AG10803 (cell line): ENCODE results near the gene DLG2.

Experiments used
- DNase-seq: peaks from one replicate; pipeline ENCODE4 v3.0.0; 2010; ENCODE audit warnings: low read depth
- H3K4me3 ChIP-seq: 2 replicates; pipeline ENCODE4 v1.5.1; 2011; ENCODE audit warnings: mild to moderate bottlenecking, low read length, control low read depth
- CTCF ChIP-seq: conservative IDR thresholded peaks from 2 replicates; pipeline ENCODE4 v1.5.1; 2011; ENCODE audit warnings: mild to moderate bottlenecking, low read length, control low read depth, inconsistent platforms

DLG2 gene

GRCh38 chr11:84884836-84885235 is 742.3 kb downstream of the DLG2 start:
- no peak for DNase-seq
- H3K4me3 ChIP-seq: no peak overlapping the region
- TF ChIP-seq CTCF: no peak

GRCh38 chr11:84882056-84882455 is 745.1 kb downstream of the DLG2 start:
- no peak for TF ChIP-seq CTCF
- no peak for DNase-seq
- no peak overlapping the region for H3K4me3 ChIP-seq

GRCh38 chr11:84871116-84871515 is 756.0 kb downstream of the DLG2 start:
- DNase-seq: no peak
- TF ChIP-seq CTCF: no peak
- no peak overlapping the region for H3K4me3 ChIP-seq

- DNase-seq: no peak
- no peak overlapping the region for H3K4me3 ChIP-seq
- no peak for TF ChIP-seq CTCF
Observed at GRCh38 chr11:84870486-84870885, 756.7 kb downstream of the DLG2 start.

GRCh38 chr11:84866922-84867321 is 760.2 kb downstream of the DLG2 start:
- H3K4me3 ChIP-seq: no peak overlapping the region
- DNase-seq: no peak
- TF ChIP-seq CTCF: no peak

- H3K4me3 ChIP-seq: no peak overlapping the region
- peak; percentile 21 for DNase-seq
- TF ChIP-seq CTCF: no peak
Observed at GRCh38 chr11:84865791-84866535, 761.2 kb downstream of the DLG2 start.

GRCh38 chr11:84865257-84865656 is 761.9 kb downstream of the DLG2 start:
- DNase-seq: no peak
- TF ChIP-seq CTCF: no peak
- H3K4me3 ChIP-seq: no peak overlapping the region
